Activated T-cell treated with anti-CD3 and anti-CD28 coated beads, Interleukin-2, amount 50 U/mL, for 48 hours (primary cell): ENCODE data around the gene KIAA1755.
"Not testable (repeated sequence)": the region's sequence is repeated elsewhere in the genome, so short reads cannot be mapped to it uniquely, and the experiment has no call there.

Source experiments
- DNase-seq, 2 experiments: peaks; one replicate each; pipeline ENCODE4 v3.0.0-alpha.2; 2020

KIAA1755 gene

GRCh38 chr20:38290829-38291814 lies 30.6 kb upstream of the KIAA1755 start:
- DNase-seq = no peak

GRCh38 chr20:38286586-38287531 lies 26.3 kb upstream of the KIAA1755 start:
- DNase-seq = no peak

GRCh38 chr20:38284893-38285444 lies 24.4 kb upstream of the KIAA1755 start:
- DNase-seq = no peak

- not testable (repeated sequence) for DNase-seq
These were observed 23.6 kb upstream of the KIAA1755 start for GRCh38 chr20:38284066-38284650.

GRCh38 chr20:38283236-38283635 lies 22.7 kb upstream of the KIAA1755 start:
- no peak for DNase-seq

GRCh38 chr20:38281176-38281915 lies 20.8 kb upstream of the KIAA1755 start:
- not testable (repeated sequence) for DNase-seq

- DNase-seq = no peak
These were observed 18.2 kb upstream of the KIAA1755 start for GRCh38 chr20:38278763-38279162.

- DNase-seq = no peak
These were observed 17.6 kb upstream of the KIAA1755 start for GRCh38 chr20:38278131-38278530.

GRCh38 chr20:38277691-38278090 lies 17.2 kb upstream of the KIAA1755 start:
- DNase-seq = no peak

- DNase-seq = no peak
These were observed 16.8 kb upstream of the KIAA1755 start for GRCh38 chr20:38277285-38277684.

GRCh38 chr20:38275815-38276550 lies 15.4 kb upstream of the KIAA1755 start:
- no peak for DNase-seq

GRCh38 chr20:38272961-38273360 lies 12.4 kb upstream of the KIAA1755 start:
- DNase-seq = no peak

GRCh38 chr20:38272398-38272797 lies 11.9 kb upstream of the KIAA1755 start:
- DNase-seq = no peak

- DNase-seq = no peak
These were observed 11.1 kb upstream of the KIAA1755 start for GRCh38 chr20:38271608-38272120.

GRCh38 chr20:38270869-38271605 lies 10.5 kb upstream of the KIAA1755 start:
- no peak for DNase-seq

- DNase-seq = no peak
These were observed 9.2 kb upstream of the KIAA1755 start for GRCh38 chr20:38269715-38270114.

- no peak for DNase-seq
These were observed 8.5 kb upstream of the KIAA1755 start for GRCh38 chr20:38269040-38269439.

- no peak for DNase-seq
These were observed 7.5 kb upstream of the KIAA1755 start for GRCh38 chr20:38267901-38268514.

GRCh38 chr20:38267296-38267695 lies 6.8 kb upstream of the KIAA1755 start:
- DNase-seq = no peak

GRCh38 chr20:38266426-38266825 lies 5.9 kb upstream of the KIAA1755 start:
- no peak for DNase-seq
